Right lobe of liver (tissue), 6 donors: ENCODE results near the gene TENM3. TPM values are rescaled to one million over a fixed set of nuclear protein-coding genes. Genes with fewer than 3 reads are reported as not detected.
A peak's percentile ranks its signal among the peaks of the same experiment; 100 is the strongest.

Experiments
- ATAC-seq, 4 donors: fragments of 200-7000 bp; cut with Tn5 transposase; one replicate each; pipeline ENCODE4 v1.9.1; 2020; ENCODE audit warnings: mild to moderate bottlenecking in 4 of 4, moderate library complexity in 4 of 4
- DNase-seq, 3 donors: peaks; one replicate each; pipeline ENCODE4 v3.0.0-alpha.2; 2020
- H3K27ac ChIP-seq, 3 donors: fragments of 200-600 bp; one replicate each; pipeline ENCODE4 v1.8.0; 2022
- H3K27me3 ChIP-seq, 2 donors: fragments of 200-600 bp; one replicate each; pipeline ENCODE4 v1.8.0; 2022
- H3K36me3 ChIP-seq, 4 donors: fragments of 200-600 bp; sonication (generic) in 1 of 4; one replicate each; pipeline versions ENCODE4 v1.5.1 to v1.8.0; 2017 to 2022; ENCODE audit warnings: control low read depth in 1 of 4
- H3K4me1 ChIP-seq, 4 donors: fragments of 200-600 bp; sonication (generic) in 1 of 4; one replicate each; pipeline versions ENCODE4 v1.5.1 to v1.8.0; 2017 to 2022; ENCODE audit warnings: control low read depth in 1 of 4
- H3K4me3 ChIP-seq, 3 donors: fragments of 200-600 bp; one replicate each; pipeline ENCODE4 v1.8.0; 2022
- H3K9me3 ChIP-seq, 4 donors: fragments of 200-600 bp; sonication (generic) in 1 of 4; one replicate each; pipeline versions ENCODE4 v1.5.1 to v1.8.0; 2017 to 2022; ENCODE audit warnings: control low read depth in 1 of 4
- POLR2A ChIP-seq: fragments of 450-650 bp; IDR thresholded peaks from one replicate; pipeline ENCODE4 v1.6.1; 2017; ENCODE audit warnings: antibody characterized with exemption, mild to moderate bottlenecking
- WGBS: methylation state at CpG from one replicate; pipeline ENCODE4 v1.1.6; 2018; ENCODE audit warnings: low coverage, low lambda C conversion rate; ENCODE audit not compliant: insufficient coverage; ENCODE audit errors: missing lambda C conversion rate; 5-methylcytosine and 5-hydroxymethylcytosine counted together
- intact Hi-C, 2 donors: fragments of 100-400 bp; cut with DNase I; formaldehyde crosslinking; loops; one replicate each; pipeline versions ENCODE4 v1.11.2 to v1.14.1; 2022
- total RNA-seq, 6 experiments: library from RNA; depleted of rRNA in 2 of 6; stranded (reverse); fragments of >200 nt in 2 of 6; fragmentation: NEBNext Ultra II Directional in 3 of 6; extraction: Animal tissue kit (Norgen Biotek cat#: 25700) in 3 of 6; gene quantifications; one replicate each; pipeline versions ENCODE4 v1.1.0 to v1.2.4, GENCODE V29; 2016 to 2023
- TF ChIP-seq, protein P1 (sequence below), 4 donors: fragments of 200-600 bp in 3 of 4; fragments of 450-650 bp in 1 of 4; IDR thresholded peaks; one replicate each; pipeline versions ENCODE4 v1.5.1 to v1.8.0; 2016 to 2022; ENCODE audit warnings: antibody characterized with exemption in 4 of 4, mild to moderate bottlenecking in 2 of 4
- donor health status: DM: no; HTN: yes; CAD: no.
- donor health status: DM: no; HTN: no; CAD: no.
- donor health status: DM: no; HTN: no; CAD: no.
- donor health status: DM: no; HTN: yes; CAD: no.
- donor health status: DM: no; HTN: yes; CAD: no.

TENM3 gene
- total RNA-seq, 6 experiments from 2014 or later: 0.06 to 3.0 (median 1.1) TPM

DNA sequence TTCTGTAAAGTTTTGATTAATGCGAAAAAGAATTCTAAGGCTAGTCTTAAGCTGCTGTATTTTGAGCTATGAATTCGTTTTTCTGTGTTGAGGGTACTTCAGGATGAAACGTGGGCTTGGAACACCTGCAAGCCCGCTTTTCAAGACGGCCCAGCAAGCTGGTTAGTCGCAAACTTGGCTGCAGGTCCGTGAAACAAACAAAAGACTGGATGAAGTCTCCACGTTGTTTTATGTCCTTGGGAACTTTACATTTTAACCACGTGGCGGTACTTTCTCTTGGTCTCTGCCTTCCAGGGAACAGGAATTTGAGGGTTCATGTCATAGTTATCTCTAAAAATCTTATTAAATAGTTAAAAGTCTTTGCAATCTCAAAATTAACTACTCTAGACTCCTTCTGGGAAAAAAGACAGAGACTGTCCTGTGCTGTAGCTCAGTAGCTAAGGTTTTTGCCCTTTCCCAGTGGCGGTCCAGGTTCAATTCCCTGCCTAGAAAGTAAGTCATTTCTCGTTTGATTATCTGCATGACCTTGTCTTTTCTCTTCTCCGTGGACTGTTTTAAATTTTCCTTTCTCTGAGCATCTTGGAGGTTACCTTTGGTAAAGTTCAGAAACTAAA is 21.0 kb downstream of the TENM3 start:
- no peaks in the 10 kb centered on the region for H3K27me3 ChIP-seq
- no peaks in the 10 kb centered on the region for H3K9me3 ChIP-seq
- DNase-seq: no peak
- no peak overlapping the region for H3K27ac ChIP-seq
- 61% methylated on average over 13 of the region's 13 CpGs for WGBS
- intact Hi-C loops: no loop called here
- no peak for ATAC-seq
- TF ChIP-seq, protein P1, sequence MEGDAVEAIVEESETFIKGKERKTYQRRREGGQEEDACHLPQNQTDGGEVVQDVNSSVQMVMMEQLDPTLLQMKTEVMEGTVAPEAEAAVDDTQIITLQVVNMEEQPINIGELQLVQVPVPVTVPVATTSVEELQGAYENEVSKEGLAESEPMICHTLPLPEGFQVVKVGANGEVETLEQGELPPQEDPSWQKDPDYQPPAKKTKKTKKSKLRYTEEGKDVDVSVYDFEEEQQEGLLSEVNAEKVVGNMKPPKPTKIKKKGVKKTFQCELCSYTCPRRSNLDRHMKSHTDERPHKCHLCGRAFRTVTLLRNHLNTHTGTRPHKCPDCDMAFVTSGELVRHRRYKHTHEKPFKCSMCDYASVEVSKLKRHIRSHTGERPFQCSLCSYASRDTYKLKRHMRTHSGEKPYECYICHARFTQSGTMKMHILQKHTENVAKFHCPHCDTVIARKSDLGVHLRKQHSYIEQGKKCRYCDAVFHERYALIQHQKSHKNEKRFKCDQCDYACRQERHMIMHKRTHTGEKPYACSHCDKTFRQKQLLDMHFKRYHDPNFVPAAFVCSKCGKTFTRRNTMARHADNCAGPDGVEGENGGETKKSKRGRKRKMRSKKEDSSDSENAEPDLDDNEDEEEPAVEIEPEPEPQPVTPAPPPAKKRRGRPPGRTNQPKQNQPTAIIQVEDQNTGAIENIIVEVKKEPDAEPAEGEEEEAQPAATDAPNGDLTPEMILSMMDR (IDR thresholded peaks at IDR 0.05): no peak
- no peaks in the 10 kb centered on the region for H3K4me1 ChIP-seq
- no peak overlapping the region for H3K4me3 ChIP-seq
- H3K36me3 ChIP-seq: no peaks in the 10 kb centered on the region

DNA sequence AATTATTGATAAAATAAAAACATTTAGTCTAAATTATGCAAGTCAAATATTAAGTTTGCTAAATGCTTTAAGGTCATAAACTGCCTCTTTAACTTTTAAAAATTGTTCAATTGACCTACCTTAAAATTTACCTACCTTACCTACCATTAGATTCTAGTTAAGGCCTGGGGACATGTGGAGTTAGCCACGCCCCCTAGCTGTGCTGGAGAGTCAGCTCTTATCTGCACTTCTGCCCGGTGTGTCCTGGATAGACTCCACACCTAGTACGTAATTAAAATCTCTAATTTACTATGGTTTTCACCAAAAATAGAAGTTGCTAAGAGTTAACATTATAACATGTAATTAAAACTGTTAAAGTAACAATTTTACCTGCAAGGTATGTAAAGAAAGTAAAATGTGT is 22.7 kb downstream of the TENM3 start:
- no peak overlapping the region for H3K27ac ChIP-seq
- DNase-seq (peak in 2 of 3 donors; percentile 46 to 55), ATAC-seq (peak; percentile 43 to 51 (median 48))
- H3K36me3 ChIP-seq: no peaks in the 10 kb centered on the region
- H3K9me3 ChIP-seq: no peaks in the 10 kb centered on the region
- TF ChIP-seq, protein P1 (IDR thresholded peaks at IDR 0.05): peak; percentile 31 to 52 (median 42)
- no peak for TF ChIP-seq POLR2A
- intact Hi-C loops: no loop called here
- H3K4me1 ChIP-seq: no peaks in the 10 kb centered on the region
- no peak overlapping the region for H3K4me3 ChIP-seq
- no peaks in the 10 kb centered on the region for H3K27me3 ChIP-seq
- WGBS: 14% methylated on average over 3 of the region's 3 CpGs

- Histone ChIP-seq H3K9me3 (no peaks in the 10 kb centered on the region), H3K27ac (no peak overlapping the region), H3K36me3 (no peaks in the 10 kb centered on the region), H3K4me3 (no peak overlapping the region), H3K4me1 (no peaks in the 10 kb centered on the region), H3K27me3 (no peaks in the 10 kb centered on the region)
- TF ChIP-seq POLR2A: no peak
- TF ChIP-seq, protein P1 (IDR thresholded peaks at IDR 0.05): no peak
- ATAC-seq: no peak
- no peak for DNase-seq
- intact Hi-C loops: no loop called here
These were observed 23.8 kb downstream of the TENM3 start for GRCh38 chr4:182267048-182267447.

DNA sequence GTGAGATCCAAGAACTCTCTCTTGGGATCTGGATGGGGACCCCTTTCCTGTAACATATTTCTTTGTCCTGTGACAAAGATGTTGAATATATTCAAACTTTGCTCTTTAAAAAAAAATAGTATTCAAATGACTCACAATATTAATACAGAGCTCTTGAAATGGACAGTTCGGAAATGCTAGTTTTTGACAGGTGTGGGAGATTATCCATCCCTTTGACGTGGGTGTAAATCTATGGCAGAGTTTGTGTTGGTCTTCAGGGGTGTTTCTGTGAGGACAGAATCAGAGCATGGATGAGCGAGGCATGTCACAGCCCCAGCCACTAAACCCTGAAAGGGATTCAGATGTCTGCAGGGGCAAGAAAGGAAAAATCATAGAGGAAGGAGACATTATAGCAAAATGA is 25.8 kb downstream of the TENM3 start:
- no peak for DNase-seq
- H3K27me3 ChIP-seq: no peaks in the 10 kb centered on the region
- H3K27ac ChIP-seq: no peak overlapping the region
- no peak overlapping the region for H3K4me3 ChIP-seq
- no peaks in the 10 kb centered on the region for H3K36me3 ChIP-seq
- no peak for ATAC-seq
- 44% methylated on average over 3 of the region's 3 CpGs for WGBS
- no peak for TF ChIP-seq POLR2A
- TF ChIP-seq, protein P1 (IDR thresholded peaks at IDR 0.05): no peak
- intact Hi-C loops: no loop called here
- no peaks in the 10 kb centered on the region for H3K9me3 ChIP-seq
- no peaks in the 10 kb centered on the region for H3K4me1 ChIP-seq

DNA sequence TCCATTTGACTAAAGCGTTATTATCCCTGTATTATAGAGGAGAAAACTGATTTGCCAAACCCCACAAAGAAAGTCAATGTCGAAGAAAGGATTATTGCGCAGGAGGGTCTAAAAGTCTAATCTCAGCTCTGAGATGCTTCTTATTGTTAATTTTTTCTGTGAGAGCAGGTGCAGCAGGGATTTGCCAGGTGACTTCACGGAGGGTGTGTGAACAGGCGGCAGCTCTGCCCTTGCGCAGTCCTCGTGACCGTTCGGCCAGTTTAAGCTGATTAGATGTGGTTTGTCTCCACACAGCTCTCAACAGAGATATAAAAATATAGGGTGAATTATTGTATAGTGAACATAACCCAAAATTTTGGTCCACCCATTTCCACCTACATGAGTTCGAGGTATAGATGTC is 28.5 kb downstream of the TENM3 start:
- DNase-seq: no peak
- TF ChIP-seq POLR2A: no peak
- TF ChIP-seq, protein P1 (IDR thresholded peaks at IDR 0.05): no peak
- no peak for ATAC-seq
- Histone ChIP-seq H3K27ac (no peak overlapping the region), H3K4me3 (no peak overlapping the region), H3K4me1 (no peaks in the 10 kb centered on the region), H3K9me3 (no peaks in the 10 kb centered on the region), H3K27me3 (no peaks in the 10 kb centered on the region), H3K36me3 (no peaks in the 10 kb centered on the region)
- intact Hi-C loops: no loop called here
- 85% methylated on average over 10 of the region's 10 CpGs for WGBS
